HFF-Myc (cell line): ENCODE data around the gene IL10.

Experiments used
- DNase-seq: peaks from one replicate; pipeline ENCODE4 v3.0.0-alpha.2; 2011; ENCODE audit warnings: low read depth; ENCODE audit errors: extremely low read depth
- H3K4me3 ChIP-seq: replicated peaks from 2 replicates; pipeline ENCODE4 v1.5.1; 2011; ENCODE audit warnings: low read depth, mild to moderate bottlenecking, control low read depth, low read length
- TF ChIP-seq, protein P1 (sequence below): IDR thresholded peaks from 2 replicates; pipeline ENCODE4 v1.5.1; 2012; ENCODE audit warnings: mild to moderate bottlenecking, low read depth, low read length, control low read depth; ENCODE audit errors: missing control alignments

The IL10 gene

DNA sequence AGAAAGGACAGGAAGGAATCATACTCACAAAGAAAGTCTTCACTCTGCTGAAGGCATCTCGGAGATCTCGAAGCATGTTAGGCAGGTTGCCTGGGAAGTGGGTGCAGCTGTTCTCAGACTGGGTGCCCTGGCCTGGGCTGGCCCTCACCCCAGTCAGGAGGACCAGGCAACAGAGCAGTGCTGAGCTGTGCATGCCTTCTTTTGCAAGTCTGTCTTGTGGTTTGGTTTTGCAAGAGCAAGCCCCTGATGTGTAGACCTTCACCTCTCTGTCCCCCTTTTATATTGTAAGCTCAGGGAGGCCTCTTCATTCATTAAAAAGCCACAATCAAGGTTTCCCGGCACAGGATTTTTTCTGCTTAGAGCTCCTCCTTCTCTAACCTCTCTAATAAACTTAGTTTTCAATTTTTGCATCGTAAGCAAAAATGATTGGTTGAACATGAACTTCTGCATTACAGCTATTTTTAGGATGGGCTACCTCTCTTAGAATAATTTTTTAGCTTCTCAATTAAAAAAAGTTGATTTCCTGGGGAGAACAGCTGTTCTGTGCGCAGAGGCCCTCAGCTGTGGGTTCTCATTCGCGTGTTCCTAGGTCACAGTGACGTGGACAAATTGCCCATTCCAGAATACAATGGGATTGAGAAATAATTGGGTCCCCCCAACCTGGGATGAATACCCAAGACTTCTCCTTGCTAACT lies at the start of gene IL10:
Gene IL10, minus strand, starts transcription at position 252 of the 695 bp plus-strand sequence. Its CDS starts 59 bp downstream, at position 193.
- H3K4me3 ChIP-seq, result no peak within 1 kb of the TSS
- TF ChIP-seq, protein P1, sequence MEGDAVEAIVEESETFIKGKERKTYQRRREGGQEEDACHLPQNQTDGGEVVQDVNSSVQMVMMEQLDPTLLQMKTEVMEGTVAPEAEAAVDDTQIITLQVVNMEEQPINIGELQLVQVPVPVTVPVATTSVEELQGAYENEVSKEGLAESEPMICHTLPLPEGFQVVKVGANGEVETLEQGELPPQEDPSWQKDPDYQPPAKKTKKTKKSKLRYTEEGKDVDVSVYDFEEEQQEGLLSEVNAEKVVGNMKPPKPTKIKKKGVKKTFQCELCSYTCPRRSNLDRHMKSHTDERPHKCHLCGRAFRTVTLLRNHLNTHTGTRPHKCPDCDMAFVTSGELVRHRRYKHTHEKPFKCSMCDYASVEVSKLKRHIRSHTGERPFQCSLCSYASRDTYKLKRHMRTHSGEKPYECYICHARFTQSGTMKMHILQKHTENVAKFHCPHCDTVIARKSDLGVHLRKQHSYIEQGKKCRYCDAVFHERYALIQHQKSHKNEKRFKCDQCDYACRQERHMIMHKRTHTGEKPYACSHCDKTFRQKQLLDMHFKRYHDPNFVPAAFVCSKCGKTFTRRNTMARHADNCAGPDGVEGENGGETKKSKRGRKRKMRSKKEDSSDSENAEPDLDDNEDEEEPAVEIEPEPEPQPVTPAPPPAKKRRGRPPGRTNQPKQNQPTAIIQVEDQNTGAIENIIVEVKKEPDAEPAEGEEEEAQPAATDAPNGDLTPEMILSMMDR, result no peak
- DNase-seq, result no peak

DNA sequence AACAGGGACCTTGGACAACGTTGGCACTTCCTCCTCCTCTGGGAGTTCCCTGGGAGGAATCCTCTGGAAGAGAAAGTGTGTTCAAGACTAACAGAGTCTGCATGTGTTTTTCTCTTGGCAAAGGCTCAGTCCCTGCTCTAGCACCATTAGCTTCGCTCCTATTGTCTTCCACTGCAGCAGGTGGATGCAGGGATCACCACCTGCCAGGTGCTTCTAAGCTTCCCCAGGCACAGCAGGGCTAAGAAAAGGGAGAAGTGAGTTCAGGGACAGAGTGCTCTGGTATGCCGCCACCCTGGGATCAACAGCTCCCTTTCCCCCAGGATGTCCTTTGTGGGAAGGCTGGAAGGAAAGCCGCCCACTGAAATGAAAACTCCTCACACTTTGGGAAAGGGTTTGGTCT lies 49.2 kb upstream of the IL10 start:
- H3K4me3 ChIP-seq, result no peak overlapping the region
- TF ChIP-seq, protein P1, result no peak
- DNase-seq, result no peak

DNA sequence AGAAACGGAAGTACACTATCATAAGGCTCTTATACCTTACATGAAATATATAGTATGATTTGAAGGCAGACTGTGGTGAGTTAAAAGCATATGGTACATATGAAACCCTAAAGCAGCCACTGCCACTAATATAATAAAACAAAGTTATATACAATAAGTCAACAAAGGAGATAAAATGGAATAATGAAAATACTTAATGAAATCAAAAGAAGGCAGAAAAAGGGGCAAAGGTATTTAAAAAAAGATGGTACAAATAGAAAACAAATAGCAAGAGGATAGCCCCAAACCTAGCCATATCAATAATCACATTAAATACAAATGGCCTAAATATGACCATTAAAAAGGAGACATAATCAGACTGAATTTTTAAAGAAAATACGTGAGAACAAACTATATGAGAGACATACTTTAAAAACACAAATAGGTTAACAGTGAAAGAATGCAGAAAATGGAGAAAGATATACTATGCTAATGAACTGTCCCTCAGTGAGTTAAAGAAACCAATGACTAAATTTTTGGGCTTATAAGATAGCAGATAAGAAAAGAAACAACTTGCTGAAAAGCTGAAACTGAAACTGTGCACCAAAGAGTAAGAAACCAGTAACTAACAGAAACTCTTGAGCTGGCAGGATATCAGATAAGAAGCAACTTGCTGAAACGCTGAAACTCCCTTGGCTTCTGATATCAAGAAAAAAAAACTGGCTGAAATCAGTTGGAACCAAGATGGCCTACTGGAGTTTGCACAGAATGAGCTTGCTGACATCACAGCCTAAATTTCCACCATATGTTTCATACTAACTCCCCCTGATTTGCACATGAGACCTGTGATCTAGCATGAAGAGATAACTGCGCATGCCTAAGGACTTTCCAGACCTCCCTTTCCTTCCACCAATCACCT lies 44.3 kb upstream of the IL10 start:
- no peak for DNase-seq
- TF ChIP-seq, protein P1, result no peak
- H3K4me3 ChIP-seq, result no peak overlapping the region

DNA sequence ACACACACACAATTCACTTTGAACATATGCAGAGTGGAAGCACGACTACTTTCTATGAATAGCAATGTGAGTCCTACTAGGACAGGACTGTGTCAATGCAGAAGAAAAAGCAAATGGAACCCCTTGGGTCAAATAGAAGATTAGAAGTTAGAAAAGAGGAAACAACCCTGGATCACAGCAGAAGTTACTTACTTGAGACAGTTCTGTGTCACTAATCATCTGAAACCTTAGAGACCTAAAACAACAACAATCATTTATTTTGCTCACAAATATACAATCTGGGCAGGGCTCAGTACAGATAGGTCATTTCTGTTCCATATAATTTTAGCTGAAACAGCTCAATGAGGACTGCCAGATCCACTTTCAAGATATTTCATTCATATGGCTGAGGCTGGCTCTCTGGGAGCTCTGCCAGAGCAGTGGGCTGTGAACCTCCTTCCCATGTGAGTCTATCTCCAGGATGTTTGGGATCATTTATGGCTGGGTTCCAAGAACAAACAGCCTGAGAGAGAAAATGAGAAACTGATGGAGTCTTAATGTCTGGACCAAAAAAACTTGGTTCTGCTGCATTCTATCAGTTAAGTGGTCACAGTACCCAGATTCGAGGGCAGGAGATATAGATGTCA lies 42.5 kb upstream of the IL10 start:
- peak; percentile 78 for DNase-seq
- TF ChIP-seq, protein P1, result no peak
- H3K4me3 ChIP-seq, result no peak overlapping the region

DNA sequence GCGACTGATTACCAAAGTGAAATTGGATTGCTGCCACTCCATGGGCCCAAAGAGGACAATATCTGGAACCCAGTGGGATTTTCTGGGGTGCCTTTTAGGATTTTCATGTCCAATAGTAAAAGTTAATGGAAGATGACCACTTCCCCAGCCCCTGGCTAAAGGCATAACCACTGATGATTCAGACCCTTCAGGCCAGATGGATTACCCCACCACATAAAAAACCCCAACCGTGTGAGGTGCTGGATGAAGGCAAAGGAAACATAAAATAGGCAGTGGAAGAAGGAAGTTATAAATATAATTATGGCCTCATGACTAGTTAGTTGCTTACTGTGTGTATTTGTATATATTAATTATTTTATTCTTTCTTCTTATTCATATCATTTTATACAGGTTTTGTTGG lies 40.2 kb upstream of the IL10 start:
- no peak overlapping the region for H3K4me3 ChIP-seq

DNA sequence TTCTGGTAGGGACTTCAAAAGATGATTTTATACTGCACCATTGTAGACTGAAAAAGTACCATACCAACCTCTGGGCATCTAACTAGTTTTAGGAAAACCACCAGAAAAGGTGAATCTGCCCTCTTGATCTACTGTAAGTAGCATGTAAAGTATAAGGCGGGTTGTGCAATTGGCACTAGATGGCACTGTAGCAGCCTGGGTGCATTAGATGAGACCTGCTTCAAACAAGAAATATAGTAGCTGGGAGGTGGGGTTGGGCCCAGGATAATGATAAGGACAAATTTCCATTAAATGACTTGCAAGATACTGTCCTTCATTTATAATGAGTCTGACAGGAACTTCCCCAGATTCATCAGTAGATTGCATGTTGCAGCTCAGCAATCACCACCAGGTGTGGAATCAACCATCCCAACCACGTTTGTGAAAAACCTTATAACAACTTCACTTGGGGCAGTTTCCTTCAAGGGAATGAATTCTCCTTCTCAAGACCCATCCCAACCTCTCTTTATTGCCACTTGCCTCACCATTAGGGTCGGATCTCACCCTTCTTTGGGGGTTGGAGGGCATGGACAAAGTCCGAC lies 37.3 kb upstream of the IL10 start:
- TF ChIP-seq, protein P1, result peak; percentile 60
- no peak overlapping the region for H3K4me3 ChIP-seq
- no peak for DNase-seq

More for the DNA sequence above, 40.2 kb upstream of the IL10 start:
- DNase-seq, result no peak
- TF ChIP-seq, protein P1, result no peak
